Measurements from ENCODE around the gene LRP1.

Gene LRP1

GRCh38 chr12:57094208-57095160, 33.8 kb upstream of the LRP1 start:
- DNase-seq (ENCODE audit: low read depth): no peak

- DNase-seq (ENCODE audit: low read depth): no peak
Observed at GRCh38 chr12:57095440-57095839, 32.8 kb upstream of the LRP1 start.

GRCh38 chr12:57096099-57096572, 32.1 kb upstream of the LRP1 start:
- no peak for DNase-seq (ENCODE audit: low read depth)

GRCh38 chr12:57096748-57097553, 31.3 kb upstream of the LRP1 start:
- no peak for DNase-seq (ENCODE audit: low read depth)

GRCh38 chr12:57097554-57097835, 30.8 kb upstream of the LRP1 start:
- no peak for DNase-seq (ENCODE audit: low read depth)

GRCh38 chr12:57098546-57098945, 29.7 kb upstream of the LRP1 start:
- no peak for DNase-seq (ENCODE audit: low read depth)

GRCh38 chr12:57099047-57099714, 29.1 kb upstream of the LRP1 start:
- DNase-seq (ENCODE audit: low read depth): no peak

- no peak for DNase-seq (ENCODE audit: low read depth)
Observed at GRCh38 chr12:57099766-57100165, 28.5 kb upstream of the LRP1 start.

- no peak for DNase-seq (ENCODE audit: low read depth)
Observed at GRCh38 chr12:57101892-57102695, 26.2 kb upstream of the LRP1 start.

- DNase-seq (ENCODE audit: low read depth): no peak
Observed at GRCh38 chr12:57103856-57104255, 24.4 kb upstream of the LRP1 start.

- no peak for DNase-seq (ENCODE audit: low read depth)
Observed at GRCh38 chr12:57104292-57104910, 23.9 kb upstream of the LRP1 start.

- no peak for DNase-seq (ENCODE audit: low read depth)
Observed at GRCh38 chr12:57105011-57105753, 23.1 kb upstream of the LRP1 start.

- no peak for DNase-seq (ENCODE audit: low read depth)
Observed at GRCh38 chr12:57106021-57106708, 22.1 kb upstream of the LRP1 start.

GRCh38 chr12:57107456-57108155, 20.7 kb upstream of the LRP1 start:
- DNase-seq (ENCODE audit: low read depth): no peak

- no peak for DNase-seq (ENCODE audit: low read depth)
Observed at GRCh38 chr12:57109207-57110103, 18.8 kb upstream of the LRP1 start.

- DNase-seq (ENCODE audit: low read depth): peak; percentile 64
Observed at GRCh38 chr12:57110104-57111030, 17.9 kb upstream of the LRP1 start.

All from activated T-helper 9 cell treated with anti-CD3 and anti-CD28 coated beads, Interleukin-2, amount 50 U/mL, for 16 hours (primary cell).